HFFc6 (cell line): ENCODE data around the gene MYO10. TPM values are rescaled to one million over a fixed set of nuclear protein-coding genes. Genes with fewer than 3 reads are reported as not detected.

Source experiments
- DNase-seq: peaks from one replicate; pipeline ENCODE4 v3.0.0-alpha.2; 2018
- H3K27ac Mint-ChIP-seq: 2 replicates; pipeline ENCODE4 v1.8.0; 2020; ENCODE audit warnings: mild to moderate bottlenecking, mixed read lengths
- H3K27me3 Mint-ChIP-seq: 2 replicates; pipeline ENCODE4 v1.8.0; 2021; ENCODE audit warnings: mild to moderate bottlenecking, moderate library complexity, mixed read lengths; ENCODE audit not compliant: insufficient read depth
- H3K36me3 Mint-ChIP-seq: 2 replicates; pipeline ENCODE4 v1.8.0; 2021; ENCODE audit warnings: low read depth, mixed read lengths
- H3K4me1 Mint-ChIP-seq: 2 replicates; pipeline ENCODE4 v1.8.0; 2020; ENCODE audit warnings: low read depth, mixed read lengths
- H3K4me3 Mint-ChIP-seq: 2 replicates; pipeline ENCODE4 v1.8.0; 2020; ENCODE audit warnings: mild to moderate bottlenecking, moderate library complexity, mixed read lengths
- H3K9me3 Mint-ChIP-seq: 2 replicates; pipeline ENCODE4 v1.8.0; 2020; ENCODE audit warnings: mild to moderate bottlenecking, mixed read lengths
- total RNA-seq, 6 experiments: library from RNA; stranded (reverse); fragmentation: NEBNext Ultra II Directional; extraction: Animal tissue kit (Norgen Biotek cat#: 25700); gene quantifications; 2 replicates in 1 of 6; 3 replicates in 5 of 6; pipeline ENCODE4 v1.2.3, GENCODE V29; 2021
- TF ChIP-seq, protein P1 (sequence below): fragments of 200-600 bp; sonication (generic); IDR thresholded peaks from 2 replicates; pipeline ENCODE4 v1.5.0; 2021; ENCODE audit warnings: antibody characterized with exemption, mild to moderate bottlenecking

MYO10 gene
- total RNA-seq, 6 experiments from 2014 or later = 99.4 to 142 (median 129) TPM

DNA sequence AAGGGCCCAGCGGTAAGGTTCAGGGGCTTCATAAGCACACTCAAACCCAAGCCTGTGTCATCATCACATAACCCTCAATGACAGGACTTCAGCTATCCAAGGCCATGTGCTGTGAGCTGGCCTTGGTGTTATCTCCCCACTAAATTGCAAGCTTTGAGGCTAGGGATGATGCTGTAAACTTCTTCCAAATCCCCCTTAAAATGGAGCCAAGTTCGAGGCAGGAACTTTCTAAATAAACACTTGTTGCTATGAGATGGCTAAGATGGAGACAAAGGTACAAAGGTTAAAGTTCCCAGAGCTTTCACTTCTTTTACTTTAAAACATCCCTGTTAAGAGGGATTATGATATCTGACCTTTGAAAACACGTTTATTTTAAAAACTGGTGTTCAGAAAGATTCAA is 123.6 kb downstream of the MYO10 start:
- no peak for DNase-seq
- peaks cover 29% of the 10 kb centered on the region for H3K36me3 Mint-ChIP-seq
- no peak overlapping the region for H3K4me3 Mint-ChIP-seq
- TF ChIP-seq, protein P1, sequence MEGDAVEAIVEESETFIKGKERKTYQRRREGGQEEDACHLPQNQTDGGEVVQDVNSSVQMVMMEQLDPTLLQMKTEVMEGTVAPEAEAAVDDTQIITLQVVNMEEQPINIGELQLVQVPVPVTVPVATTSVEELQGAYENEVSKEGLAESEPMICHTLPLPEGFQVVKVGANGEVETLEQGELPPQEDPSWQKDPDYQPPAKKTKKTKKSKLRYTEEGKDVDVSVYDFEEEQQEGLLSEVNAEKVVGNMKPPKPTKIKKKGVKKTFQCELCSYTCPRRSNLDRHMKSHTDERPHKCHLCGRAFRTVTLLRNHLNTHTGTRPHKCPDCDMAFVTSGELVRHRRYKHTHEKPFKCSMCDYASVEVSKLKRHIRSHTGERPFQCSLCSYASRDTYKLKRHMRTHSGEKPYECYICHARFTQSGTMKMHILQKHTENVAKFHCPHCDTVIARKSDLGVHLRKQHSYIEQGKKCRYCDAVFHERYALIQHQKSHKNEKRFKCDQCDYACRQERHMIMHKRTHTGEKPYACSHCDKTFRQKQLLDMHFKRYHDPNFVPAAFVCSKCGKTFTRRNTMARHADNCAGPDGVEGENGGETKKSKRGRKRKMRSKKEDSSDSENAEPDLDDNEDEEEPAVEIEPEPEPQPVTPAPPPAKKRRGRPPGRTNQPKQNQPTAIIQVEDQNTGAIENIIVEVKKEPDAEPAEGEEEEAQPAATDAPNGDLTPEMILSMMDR = no peak
- H3K9me3 Mint-ChIP-seq = no peaks in the 10 kb centered on the region
- peak overlapping the region; percentile 6 for H3K27ac Mint-ChIP-seq
- peaks cover 8% of the 10 kb centered on the region for H3K27me3 Mint-ChIP-seq
- peaks cover 70% of the 10 kb centered on the region for H3K4me1 Mint-ChIP-seq

DNA sequence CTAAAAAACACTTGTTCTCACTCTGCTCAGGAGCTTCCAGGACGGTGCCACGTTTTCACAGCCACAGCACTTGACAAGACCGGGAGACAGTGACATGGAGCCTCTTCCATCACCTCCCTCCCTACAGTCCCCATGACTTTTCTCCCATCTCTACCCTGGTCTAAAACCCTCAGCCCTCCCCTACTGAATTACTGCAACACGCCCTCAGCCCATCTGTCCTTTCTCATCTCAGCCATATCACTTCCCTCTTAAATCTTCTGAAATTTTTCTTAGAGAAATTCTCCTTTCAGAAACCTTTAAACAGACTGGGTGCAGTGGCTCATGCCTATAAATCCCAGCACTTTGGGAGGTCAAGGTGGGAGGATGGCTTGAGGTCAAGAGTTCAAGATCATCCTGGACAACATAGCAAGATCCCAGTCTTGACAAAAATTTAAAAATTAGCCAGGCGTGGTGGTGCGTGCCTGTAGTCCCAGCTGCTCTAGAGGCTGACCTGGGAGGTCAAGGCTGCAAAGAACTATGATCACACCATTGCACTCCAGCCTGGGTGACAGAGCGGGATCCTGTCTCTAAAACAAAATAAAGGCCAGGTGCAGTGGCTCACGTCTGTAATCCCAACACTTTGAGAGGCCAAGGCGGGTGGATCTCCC is 125.8 kb downstream of the MYO10 start:
- TF ChIP-seq, protein P1 = no peak
- no peaks in the 10 kb centered on the region for H3K9me3 Mint-ChIP-seq
- H3K36me3 Mint-ChIP-seq = peaks cover 29% of the 10 kb centered on the region
- no peak for DNase-seq
- peaks cover 8% of the 10 kb centered on the region for H3K27me3 Mint-ChIP-seq
- peak overlapping the region; percentile 53 for H3K4me3 Mint-ChIP-seq
- H3K27ac Mint-ChIP-seq = peak overlapping the region; percentile 74
- peaks cover 79% of the 10 kb centered on the region for H3K4me1 Mint-ChIP-seq

DNA sequence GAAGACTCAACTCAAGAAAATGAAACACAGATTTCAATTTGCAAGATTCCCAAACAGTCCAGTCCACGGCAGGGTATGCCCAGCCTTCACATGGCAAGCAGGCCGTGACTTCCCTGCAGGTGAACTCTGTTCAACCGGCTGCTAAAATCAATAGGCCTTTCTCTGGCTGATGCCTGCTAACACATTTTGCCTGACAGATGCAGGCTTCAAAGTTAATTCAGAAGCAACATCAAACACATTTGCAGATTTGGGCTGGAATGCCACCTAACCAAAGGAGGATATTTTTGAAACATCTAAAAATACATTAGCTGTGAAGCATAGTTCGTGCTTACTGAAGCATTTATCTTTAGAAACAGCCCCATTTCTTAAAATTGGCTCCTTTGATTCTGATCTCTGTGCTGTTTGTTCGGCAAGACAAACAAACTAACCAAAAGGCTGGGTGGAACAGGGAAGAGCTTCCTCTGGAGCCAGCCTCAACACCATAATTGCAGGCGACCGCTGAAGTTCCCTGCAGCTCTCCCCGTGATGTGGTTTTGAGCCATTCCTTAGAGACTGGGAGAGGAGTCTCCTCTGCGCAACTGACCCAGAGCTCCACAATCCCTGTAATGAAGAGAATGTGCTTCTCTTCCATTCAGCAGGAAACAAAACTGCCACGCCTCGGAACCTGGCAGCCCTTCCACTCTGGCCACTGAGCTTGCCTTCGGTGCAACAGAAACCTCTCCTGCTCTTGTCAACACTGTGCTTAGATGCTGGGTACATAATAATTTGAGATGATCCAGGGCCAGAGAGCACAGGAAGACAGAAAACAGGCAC is 126.5 kb downstream of the MYO10 start:
- peak; percentile 68 for DNase-seq
- H3K27me3 Mint-ChIP-seq = peaks cover 8% of the 10 kb centered on the region
- peak overlapping the region; percentile 53 for H3K4me3 Mint-ChIP-seq
- peaks cover 79% of the 10 kb centered on the region for H3K4me1 Mint-ChIP-seq
- TF ChIP-seq, protein P1 = no peak
- peak overlapping the region; percentile 74 for H3K27ac Mint-ChIP-seq
- no peaks in the 10 kb centered on the region for H3K9me3 Mint-ChIP-seq
- peaks cover 28% of the 10 kb centered on the region for H3K36me3 Mint-ChIP-seq

DNA sequence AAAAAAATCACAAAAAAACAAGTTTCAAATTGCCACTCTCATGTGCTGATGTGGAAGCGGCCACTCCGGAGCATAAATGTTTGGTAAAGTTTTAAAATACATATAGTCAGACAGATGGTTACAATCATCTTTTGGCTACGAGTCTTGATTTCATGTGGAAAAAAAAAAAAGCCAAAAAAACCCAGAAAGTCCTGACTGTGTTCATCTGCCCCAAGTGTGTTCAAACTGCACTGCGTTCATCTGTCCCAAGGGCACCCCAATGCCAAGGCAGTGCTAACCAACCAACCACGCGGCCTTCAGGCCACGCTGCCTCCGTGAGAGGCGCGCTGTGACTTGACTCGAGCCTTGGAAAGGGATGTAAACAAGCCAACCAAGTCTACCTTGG is 127.1 kb downstream of the MYO10 start:
- DNase-seq = no peak
- Mint-ChIP-seq H3K9me3 (no peaks in the 10 kb centered on the region), H3K27ac (peak overlapping the region; percentile 74)

DNA sequence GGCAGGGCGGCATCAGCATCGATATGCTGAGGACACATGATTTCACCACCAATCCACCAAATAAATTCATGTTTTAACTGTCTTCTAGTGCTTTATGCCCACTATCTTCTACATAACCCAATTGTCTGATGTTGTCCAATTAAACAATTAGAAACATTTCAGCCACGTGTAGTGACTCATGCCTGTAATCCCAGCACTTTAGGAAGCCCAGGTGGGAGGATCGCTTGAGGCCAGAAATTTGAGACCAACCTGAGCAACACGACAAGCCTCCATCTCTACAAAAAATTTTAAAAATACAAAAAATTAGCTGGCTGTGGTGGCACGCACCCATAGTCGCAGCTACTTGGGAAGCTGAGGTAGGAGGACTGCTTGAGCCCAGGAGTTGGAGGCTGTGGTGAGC is 128.1 kb downstream of the MYO10 start:
- TF ChIP-seq, protein P1 = no peak
- Mint-ChIP-seq H3K4me3 (no peak overlapping the region), H3K9me3 (no peaks in the 10 kb centered on the region), H3K27me3 (peaks cover 5% of the 10 kb centered on the region), H3K4me1 (peaks cover 84% of the 10 kb centered on the region), H3K36me3 (peaks cover 20% of the 10 kb centered on the region; the same call in 1 of the 2 replicates), H3K27ac (peak overlapping the region; percentile 5; the same call in 1 of the 2 replicates)
- no peak for DNase-seq

More for the DNA sequence above, 127.1 kb downstream of the MYO10 start:
- peaks cover 82% of the 10 kb centered on the region for H3K4me1 Mint-ChIP-seq
- TF ChIP-seq, protein P1 = no peak
- peaks cover 8% of the 10 kb centered on the region for H3K27me3 Mint-ChIP-seq
- H3K36me3 Mint-ChIP-seq = peaks cover 25% of the 10 kb centered on the region
- 0 out of 2 replicates have a peak overlapping the region, but pooled peaks have one; percentile 30 for H3K4me3 Mint-ChIP-seq
